PC-3 (cell line): Measurements from ENCODE around the gene LIPA. TPM values are rescaled to one million over a fixed set of nuclear protein-coding genes. Genes with fewer than 3 reads are reported as not detected.

Experiments
- ATAC-seq: fragments of 200-7000 bp; cut with Tn5 transposase; 2 replicates; pipeline ENCODE4 v1.9.1; 2020; ENCODE audit warnings: mild to moderate bottlenecking, moderate library complexity
- BruUV-seq: library from RNA; stranded (reverse); fragments of 400-500 nt; replicated peaks from 2 replicates; lab custom pipeline; 2021; lab: Mats Ljungman, UMichigan
- CTCF ChIA-PET: fragments of 300-600 bp; sonication (Branson Sonifier 250); formaldehyde crosslinking; loops from one replicate; lab custom pipeline; 2022; ENCODE audit warnings: antibody characterized with exemption; lab: Charles Lee
- POLR2A ChIA-PET: fragments of 300-600 bp; sonication (Branson Sonifier 250); formaldehyde crosslinking; loops from one replicate; lab custom pipeline; 2022; ENCODE audit warnings: antibody characterized with exemption; ENCODE audit not compliant: unreplicated experiment; lab: Charles Lee
- DNase-seq: peaks from one replicate; pipeline ENCODE4 v3.0.0-alpha.2; 2015
- H2AFZ ChIP-seq: fragments of 300-600 bp; sonication (generic); 2 replicates; pipeline ENCODE4 v1.6.0; 2016; ENCODE audit warnings: antibody characterized with exemption, low read length
- H3F3A ChIP-seq: fragments of 300-600 bp; sonication (generic); one replicate; pipeline ENCODE4 v1.6.0; 2017; ENCODE audit warnings: antibody characterized with exemption, low read length, control low read depth, mild to moderate bottlenecking; ENCODE audit not compliant: unreplicated experiment
- H3K27ac ChIP-seq: fragments of 300-600 bp; sonication (generic); 2 replicates; pipeline ENCODE4 v1.5.1; 2016; ENCODE audit warnings: mild to moderate bottlenecking, low read length
- H3K27me3 ChIP-seq: fragments of 300-600 bp; sonication (generic); 2 replicates; pipeline ENCODE4 v1.6.1; 2016; ENCODE audit warnings: low read length, mixed read lengths
- H3K36me3 ChIP-seq: fragments of 300-600 bp; sonication (generic); 2 replicates; pipeline ENCODE4 v1.6.1; 2016; ENCODE audit warnings: low read depth, mixed run types, low read length, mixed read lengths
- H3K4me1 ChIP-seq: fragments of 300-600 bp; sonication (generic); 2 replicates; pipeline ENCODE4 v1.5.1; 2016; ENCODE audit warnings: low read length; ENCODE audit not compliant: insufficient read depth
- H3K4me2 ChIP-seq: fragments of 300-600 bp; sonication (generic); 2 replicates; pipeline ENCODE4 v1.6.0; 2016; ENCODE audit warnings: low read length
- H3K4me3 ChIP-seq: fragments of 300-600 bp; sonication (generic); 2 replicates; pipeline ENCODE4 v1.5.1; 2016; ENCODE audit warnings: mild to moderate bottlenecking, low read length, mixed read lengths
- H3K79me2 ChIP-seq: fragments of 300-600 bp; sonication (generic); 2 replicates; pipeline ENCODE4 v1.6.1; 2017; ENCODE audit warnings: low read length, mixed read lengths
- H3K9ac ChIP-seq: fragments of 300-600 bp; sonication (generic); 2 replicates; pipeline ENCODE4 v1.6.0; 2016; ENCODE audit warnings: mild to moderate bottlenecking, low read length
- H3K9me2 ChIP-seq: fragments of 300-600 bp; sonication (generic); replicated peaks from 2 replicates; pipeline ENCODE4 v1.6.1; 2016; ENCODE audit warnings: mixed run types, low read length, mixed read lengths
- H3K9me3 ChIP-seq: fragments of 300-600 bp; sonication (generic); 2 replicates; pipeline ENCODE4 v1.6.1; 2016; ENCODE audit warnings: low read length, mixed read lengths
- H4K20me1 ChIP-seq: fragments of 300-600 bp; sonication (generic); 2 replicates; pipeline ENCODE4 v1.6.1; 2016; ENCODE audit warnings: low read length, mixed read lengths
- CTCF ChIP-seq: fragments of 300-600 bp; sonication (generic); conservative IDR thresholded peaks from 2 replicates; pipeline ENCODE4 v1.5.1; 2017; ENCODE audit warnings: antibody characterized with exemption, low read depth, mild to moderate bottlenecking, low read length
- EZH2 ChIP-seq: fragments of 300-600 bp; sonication (generic); IDR thresholded peaks from one replicate; pipeline ENCODE4 v1.6.1; 2017; ENCODE audit warnings: antibody characterized with exemption, mild to moderate bottlenecking, low read length; ENCODE audit not compliant: unreplicated experiment
- EZH2phosphoT487 ChIP-seq: fragments of 300-600 bp; sonication (generic); IDR thresholded peaks from 2 replicates; pipeline ENCODE4 v1.6.1; 2018; ENCODE audit warnings: mild to moderate bottlenecking, antibody characterized with exemption, low read length, borderline replicate concordance
- intact Hi-C: fragments of 100-400 bp; cut with micrococcal nuclease; formaldehyde crosslinking; loops from 2 replicates; pipeline ENCODE4 v1.9.0; 2023
- total RNA-seq: library from RNA; depleted of rRNA; stranded (reverse); fragments of >200 nt; gene quantifications from 2 replicates; pipeline ENCODE4 v1.2.3, GENCODE V29; 2014

The LIPA gene
- total RNA-seq, 1 experiment from 2014 or later, result 55.7 TPM

DNA sequence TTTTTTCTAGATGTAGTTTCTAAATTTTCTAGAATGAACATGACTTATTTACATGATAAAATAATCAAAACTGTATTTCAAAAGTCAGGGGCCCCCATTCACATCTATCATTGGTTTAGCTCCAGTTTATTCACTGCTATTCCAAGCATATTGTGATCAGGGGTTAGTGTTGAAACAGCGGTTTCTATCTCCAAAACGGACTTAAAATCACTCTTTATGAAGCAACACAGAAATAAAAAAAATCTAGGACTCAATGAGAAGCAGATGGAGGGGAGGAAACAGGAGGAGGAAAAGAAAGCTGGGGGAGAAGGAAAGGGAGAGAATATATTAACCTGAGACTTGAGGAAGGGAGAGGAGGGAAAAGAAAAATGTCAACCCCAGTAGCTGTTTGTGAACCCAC is 29.7 kb downstream of the LIPA start:
- no peaks in the 10 kb centered on the region for H3K9me3 ChIP-seq
- no peak overlapping the region for H3K9ac ChIP-seq
- no peak overlapping the region for H3K27ac ChIP-seq
- H3K4me2 ChIP-seq, result no peak overlapping the region
- ATAC-seq (no peak), DNase-seq (no peak)
- no peak overlapping the region for H2AFZ ChIP-seq
- POLR2A ChIA-PET, result no interaction called here
- TF ChIP-seq EZH2phosphoT487 (no peak), CTCF (no peak), EZH2 (no peak)
- H3K4me1 ChIP-seq, result peaks cover 6% of the 10 kb centered on the region; the same call in 1 of the 2 replicates
- no peaks in the 10 kb centered on the region for H3K27me3 ChIP-seq
- H3K36me3 ChIP-seq, result peaks cover 20% of the 10 kb centered on the region
- peaks cover 9% of the 10 kb centered on the region for H3F3A ChIP-seq
- no peaks in the 10 kb centered on the region for H4K20me1 ChIP-seq
- no peak overlapping the region for H3K4me3 ChIP-seq
- H3K79me2 ChIP-seq, result no peaks in the 10 kb centered on the region
- intact Hi-C loops, result no loop called here
- no peaks in the 10 kb centered on the region for H3K9me2 ChIP-seq
- CTCF ChIA-PET, result no interaction called here
- BruUV-seq, result no TSS peak

DNA sequence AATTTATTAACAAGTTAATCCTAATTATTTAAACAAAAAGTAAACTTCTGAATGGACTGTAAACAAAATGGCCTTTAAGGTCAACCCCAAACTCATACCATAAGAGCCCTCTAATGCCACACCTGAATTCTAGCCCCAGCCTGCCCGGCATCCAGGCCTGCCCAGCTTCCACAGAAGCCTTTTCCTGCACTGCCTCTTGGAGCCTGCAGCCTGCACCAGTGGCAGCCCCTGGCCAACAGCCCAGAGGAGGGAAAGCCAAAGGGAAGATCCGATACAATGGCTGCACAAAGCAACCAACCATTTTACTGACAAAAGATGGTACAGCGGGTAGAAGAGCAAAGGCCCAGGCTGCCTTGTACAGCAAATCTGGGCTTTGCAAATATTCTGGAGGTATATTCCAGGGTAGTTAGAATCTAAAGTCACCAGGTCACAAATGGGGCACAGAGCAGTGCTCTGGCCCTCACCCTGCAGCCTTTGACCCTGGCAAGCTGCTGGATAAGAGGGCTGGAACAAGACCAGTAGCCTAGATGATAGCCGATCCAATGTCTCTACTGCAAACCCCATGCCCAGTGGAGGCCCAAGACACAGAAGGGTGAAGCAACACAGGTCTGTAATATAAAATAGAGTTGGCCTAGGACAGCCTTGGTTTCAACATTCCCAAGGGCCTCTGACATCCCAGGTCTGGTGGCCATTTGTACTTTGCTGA is 31.9 kb downstream of the LIPA start:
- BruUV-seq, result no TSS peak

More for the DNA sequence above, 31.9 kb downstream of the LIPA start:
- POLR2A ChIA-PET, result no interaction called here
- Histone ChIP-seq H3K9me3 (no peaks in the 10 kb centered on the region), H3K27me3 (no peaks in the 10 kb centered on the region), H2AFZ (no peak overlapping the region), H3K4me2 (no peak overlapping the region), H3K79me2 (no peaks in the 10 kb centered on the region), H3K4me1 (peaks cover 6% of the 10 kb centered on the region; the same call in 1 of the 2 replicates), H3K9me2 (no peaks in the 10 kb centered on the region), H3K27ac (no peak overlapping the region), H3K36me3 (peaks cover 14% of the 10 kb centered on the region), H3K4me3 (no peak overlapping the region), H3F3A (peaks cover 9% of the 10 kb centered on the region), H4K20me1 (no peaks in the 10 kb centered on the region), H3K9ac (no peak overlapping the region)
- ATAC-seq, result no peak
- TF ChIP-seq EZH2 (no peak), EZH2phosphoT487 (no peak), CTCF (no peak)
- DNase-seq, result no peak
- intact Hi-C loops, result no loop called here
- CTCF ChIA-PET, result no interaction called here
